MCF 10A (cell line): Measurements from ENCODE around the gene BMPR1B. TPM values are rescaled to one million over a fixed set of nuclear protein-coding genes. Genes with fewer than 3 reads are reported as not detected.
A peak's percentile ranks its signal among the peaks of the same experiment; 100 is the strongest.

ENCODE experiments used
- BruUV-seq: library from RNA; stranded (reverse); fragments of 400-500 nt; replicated peaks from 2 replicates; lab custom pipeline; 2021; lab: Mats Ljungman, UMichigan
- CTCF ChIA-PET: fragments of 300-600 bp; sonication (Branson Sonifier 250); formaldehyde crosslinking; extraction: SDS; loops from one replicate; lab custom pipeline; 2021; ENCODE audit warnings: antibody characterized with exemption, inconsistent platforms; lab: Yijun Ruan, JAX
- POLR2A ChIA-PET: fragments of 300-600, 350-650 bp; sonication (Branson Sonifier 250); formaldehyde crosslinking; extraction: SDS; loops from one replicate; lab custom pipeline; 2020; ENCODE audit warnings: antibody characterized with exemption, inconsistent platforms; lab: Yijun Ruan, JAX
- DNase-seq: peaks from one replicate; pipeline ENCODE4 v3.0.0-alpha.2; 2018; ENCODE audit not compliant: unreplicated experiment
- H3K27ac Mint-ChIP-seq: one replicate; pipeline ENCODE4 v1.8.0; 2022; ENCODE audit warnings: mild to moderate bottlenecking, low read depth, mixed read lengths; ENCODE audit not compliant: unreplicated experiment
- H3K27me3 Mint-ChIP-seq: one replicate; pipeline ENCODE4 v1.8.0; 2022; ENCODE audit warnings: mixed read lengths; ENCODE audit not compliant: insufficient read depth, unreplicated experiment
- H3K36me3 Mint-ChIP-seq: one replicate; pipeline ENCODE4 v1.8.0; 2022; ENCODE audit warnings: mild to moderate bottlenecking, moderate library complexity, mixed read lengths; ENCODE audit not compliant: insufficient read depth, unreplicated experiment
- H3K4me1 Mint-ChIP-seq: one replicate; pipeline ENCODE4 v1.8.0; 2022; ENCODE audit warnings: mixed read lengths; ENCODE audit not compliant: insufficient read depth, unreplicated experiment
- H3K4me3 Mint-ChIP-seq: one replicate; pipeline ENCODE4 v1.8.0; 2022; ENCODE audit warnings: mild to moderate bottlenecking, moderate library complexity, mixed read lengths; ENCODE audit not compliant: unreplicated experiment
- H3K9me3 Mint-ChIP-seq: one replicate; pipeline ENCODE4 v1.8.0; 2022; ENCODE audit warnings: mixed read lengths; ENCODE audit not compliant: unreplicated experiment
- intact Hi-C: fragments of 100-400 bp; cut with micrococcal nuclease; formaldehyde crosslinking; loops from 2 replicates; pipeline ENCODE4 v1.14.1; 2022
- total RNA-seq: library from RNA; stranded (reverse); gene quantifications from 2 replicates; pipeline ENCODE4 v1.2.3, GENCODE V29; 2022
- TF ChIP-seq, protein P1 (sequence below): fragments of 200-600 bp; IDR thresholded peaks from one replicate; pipeline ENCODE4 v1.8.0; 2022; ENCODE audit warnings: antibody characterized with exemption, mild to moderate bottlenecking; ENCODE audit not compliant: unreplicated experiment

The BMPR1B gene
- total RNA-seq, 1 experiment from 2014 or later = 18.8 TPM

DNA sequence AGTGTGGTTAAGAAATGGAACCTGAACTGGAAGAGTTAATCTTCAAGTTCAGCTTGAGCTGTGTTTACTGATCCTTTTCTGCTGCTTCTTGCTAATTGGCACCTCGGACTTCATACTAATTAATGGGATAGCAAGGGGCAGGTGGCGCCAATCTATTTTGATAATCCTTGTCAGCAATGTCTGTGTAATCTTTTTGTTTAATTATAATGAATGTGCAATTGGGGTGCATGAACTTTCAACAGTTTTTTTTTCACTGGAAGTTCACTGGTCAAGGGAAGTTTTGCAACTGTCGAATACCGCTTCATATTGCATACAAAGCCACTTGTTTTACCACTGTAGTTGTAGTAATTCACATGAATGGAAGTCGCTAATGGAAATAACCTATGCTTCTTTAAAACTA is 261.0 kb downstream of the BMPR1B start:
- DNase-seq = no peak
- TF ChIP-seq, protein P1, sequence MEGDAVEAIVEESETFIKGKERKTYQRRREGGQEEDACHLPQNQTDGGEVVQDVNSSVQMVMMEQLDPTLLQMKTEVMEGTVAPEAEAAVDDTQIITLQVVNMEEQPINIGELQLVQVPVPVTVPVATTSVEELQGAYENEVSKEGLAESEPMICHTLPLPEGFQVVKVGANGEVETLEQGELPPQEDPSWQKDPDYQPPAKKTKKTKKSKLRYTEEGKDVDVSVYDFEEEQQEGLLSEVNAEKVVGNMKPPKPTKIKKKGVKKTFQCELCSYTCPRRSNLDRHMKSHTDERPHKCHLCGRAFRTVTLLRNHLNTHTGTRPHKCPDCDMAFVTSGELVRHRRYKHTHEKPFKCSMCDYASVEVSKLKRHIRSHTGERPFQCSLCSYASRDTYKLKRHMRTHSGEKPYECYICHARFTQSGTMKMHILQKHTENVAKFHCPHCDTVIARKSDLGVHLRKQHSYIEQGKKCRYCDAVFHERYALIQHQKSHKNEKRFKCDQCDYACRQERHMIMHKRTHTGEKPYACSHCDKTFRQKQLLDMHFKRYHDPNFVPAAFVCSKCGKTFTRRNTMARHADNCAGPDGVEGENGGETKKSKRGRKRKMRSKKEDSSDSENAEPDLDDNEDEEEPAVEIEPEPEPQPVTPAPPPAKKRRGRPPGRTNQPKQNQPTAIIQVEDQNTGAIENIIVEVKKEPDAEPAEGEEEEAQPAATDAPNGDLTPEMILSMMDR = no peak
- H3K4me1 Mint-ChIP-seq = peaks cover 6% of the 10 kb centered on the region
- H3K36me3 Mint-ChIP-seq = no peaks in the 10 kb centered on the region
- BruUV-seq = no TSS peak
- H3K9me3 Mint-ChIP-seq = no peaks in the 10 kb centered on the region
- no peak overlapping the region for H3K27ac Mint-ChIP-seq
- CTCF ChIA-PET = interaction anchor here (0.7 kb wide), 1 partner anchor 47 kb away, joined by 3 read pairs; no protein-coding TSS in a partner anchor
- POLR2A ChIA-PET = interaction anchor here (0.6 kb wide), 1 partner anchor 262 kb away, joined by 3 read pairs; no protein-coding TSS in a partner anchor
- H3K27me3 Mint-ChIP-seq = no peaks in the 10 kb centered on the region
- no peak overlapping the region for H3K4me3 Mint-ChIP-seq
- intact Hi-C loops = no loop called here

DNA sequence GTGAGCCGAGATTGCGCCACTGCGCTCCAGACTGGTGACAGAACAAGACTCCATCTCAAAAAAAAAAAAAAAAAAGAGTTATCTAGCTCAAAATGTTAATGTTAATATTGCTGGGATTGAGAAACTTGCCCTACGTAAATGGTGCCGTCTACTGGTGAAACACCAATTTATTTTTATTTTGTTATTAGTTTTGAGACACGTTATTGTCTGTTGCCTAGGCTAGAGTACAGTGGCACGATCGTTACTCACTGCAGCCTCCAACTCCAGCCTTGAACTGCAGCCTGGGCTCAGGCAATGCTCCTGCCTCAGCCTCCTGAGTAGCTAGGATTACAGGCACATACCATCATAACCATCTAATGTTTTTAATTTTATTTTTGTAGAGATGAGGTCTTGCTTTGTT is 262.8 kb downstream of the BMPR1B start:
- TF ChIP-seq, protein P1 = no peak
- no peak overlapping the region for H3K27ac Mint-ChIP-seq
- peaks cover 6% of the 10 kb centered on the region for H3K4me1 Mint-ChIP-seq
- intact Hi-C loops = loop anchor here (5.0 kb wide), 1 partner anchor 83 kb away; no protein-coding TSS in a partner anchor
- no peaks in the 10 kb centered on the region for H3K36me3 Mint-ChIP-seq
- BruUV-seq = no TSS peak
- H3K9me3 Mint-ChIP-seq = no peaks in the 10 kb centered on the region
- ChIA-PET CTCF (interaction anchor here (0.6 to 1.9 kb wide), 3 partner anchors 9 to 448 kb away, joined by 4 read pairs; no protein-coding TSS in a partner anchor), POLR2A (interaction anchor here (0.7 kb wide), 1 partner anchor 253 kb away, joined by 3 read pairs; no protein-coding TSS in a partner anchor)
- no peak for DNase-seq
- H3K4me3 Mint-ChIP-seq = no peak overlapping the region
- no peaks in the 10 kb centered on the region for H3K27me3 Mint-ChIP-seq

DNA sequence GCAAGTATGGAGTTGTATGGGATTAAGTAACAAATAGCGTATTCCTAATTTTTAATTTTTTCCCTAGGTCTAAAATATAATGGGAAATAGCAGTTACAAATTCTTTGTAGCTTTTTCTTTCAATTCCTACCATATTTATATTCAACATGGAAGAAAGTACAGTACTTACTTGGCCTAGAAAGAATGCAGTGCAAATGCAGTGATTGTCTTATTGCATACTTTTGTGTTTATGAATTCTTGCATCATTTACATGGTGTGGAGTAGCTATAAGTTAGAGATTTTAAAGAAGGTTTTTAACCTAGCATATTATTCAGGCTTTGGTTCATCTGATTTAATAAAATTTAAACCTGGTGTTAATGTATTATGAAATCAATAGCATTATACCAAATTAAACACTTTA is 263.3 kb downstream of the BMPR1B start:
- intact Hi-C loops = loop anchor here (5.0 kb wide), 1 partner anchor 84 kb away; no protein-coding TSS in a partner anchor
- ChIA-PET CTCF (interaction anchor here (0.6 to 1.9 kb wide), 3 partner anchors 10 to 223 kb away, joined by 3 to 4 read pairs (median 4); no protein-coding TSS in a partner anchor), POLR2A (interaction anchor here (0.7 kb wide), 1 partner anchor 17 kb away, joined by 3 read pairs; no protein-coding TSS in a partner anchor)
- no TSS peak for BruUV-seq
- Mint-ChIP-seq H3K36me3 (no peaks in the 10 kb centered on the region), H3K27ac (no peak overlapping the region), H3K27me3 (no peaks in the 10 kb centered on the region), H3K9me3 (no peaks in the 10 kb centered on the region), H3K4me3 (no peak overlapping the region), H3K4me1 (peaks cover 6% of the 10 kb centered on the region)
- TF ChIP-seq, protein P1 = no peak
- DNase-seq = no peak

DNA sequence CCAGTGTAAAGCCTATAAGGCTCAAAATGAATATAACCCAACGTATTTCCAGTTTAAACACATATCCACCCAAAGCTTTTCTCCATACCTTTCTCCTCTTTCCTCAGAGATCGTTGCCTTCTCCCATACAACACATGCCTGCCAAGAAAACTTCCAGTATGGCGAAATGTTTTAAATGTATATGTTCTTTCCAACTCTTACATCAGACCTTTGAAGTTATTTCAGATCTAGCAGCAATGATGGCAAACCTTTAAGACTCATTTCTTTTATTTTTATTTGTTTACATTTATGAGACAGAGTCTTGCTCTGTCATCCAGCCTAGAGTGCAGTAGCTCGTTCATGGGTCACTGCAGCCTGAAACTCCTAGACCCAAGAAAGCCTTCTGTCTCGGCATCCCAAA is 265.4 kb downstream of the BMPR1B start:
- POLR2A ChIA-PET = interaction anchor here (0.6 to 1.4 kb wide), 4 partner anchors 9 to 263 kb away, joined by 3 to 4 read pairs (median 3); no protein-coding TSS in a partner anchor
- TF ChIP-seq, protein P1 = no peak
- intact Hi-C loops = loop anchor here (5.0 kb wide), 1 partner anchor 86 kb away; no protein-coding TSS in a partner anchor

More for the DNA sequence above, 265.4 kb downstream of the BMPR1B start:
- H3K27me3 Mint-ChIP-seq = no peaks in the 10 kb centered on the region
- TSS peak; percentile 29 for BruUV-seq
- peak overlapping the region; percentile 42 for H3K27ac Mint-ChIP-seq
- DNase-seq = peak; percentile 71
- H3K9me3 Mint-ChIP-seq = no peaks in the 10 kb centered on the region
- no peaks in the 10 kb centered on the region for H3K36me3 Mint-ChIP-seq
- H3K4me1 Mint-ChIP-seq = peaks cover 6% of the 10 kb centered on the region
- H3K4me3 Mint-ChIP-seq = no peak overlapping the region
- CTCF ChIA-PET = interaction anchor here (0.7 to 1.1 kb wide), 2 partner anchors 101 to 400 kb away, joined by 4 read pairs; no protein-coding TSS in a partner anchor
